Left kidney (tissue), 2 donors: Measurements from ENCODE around the gene GPR26. TPM values are rescaled to one million over a fixed set of nuclear protein-coding genes. Genes with fewer than 3 reads are reported as not detected.
"Not testable (repeated sequence)": the region's sequence is repeated elsewhere in the genome, so short reads cannot be mapped to it uniquely, and the experiment has no call there.

Source experiments
- DNase-seq: peaks from one replicate; pipeline ENCODE4 v3.0.0-alpha.2; 2013
- polyA plus RNA-seq: library from polyadenylated mRNA; unstranded; fragments of 120-200 nt; gene quantifications from one replicate; pipeline ENCODE4 v1.2.1, GENCODE V29; 2013; ENCODE audit not compliant: insufficient read length

Gene GPR26
- polyA plus RNA-seq, 1 donor = 0.07 TPM

DNA sequence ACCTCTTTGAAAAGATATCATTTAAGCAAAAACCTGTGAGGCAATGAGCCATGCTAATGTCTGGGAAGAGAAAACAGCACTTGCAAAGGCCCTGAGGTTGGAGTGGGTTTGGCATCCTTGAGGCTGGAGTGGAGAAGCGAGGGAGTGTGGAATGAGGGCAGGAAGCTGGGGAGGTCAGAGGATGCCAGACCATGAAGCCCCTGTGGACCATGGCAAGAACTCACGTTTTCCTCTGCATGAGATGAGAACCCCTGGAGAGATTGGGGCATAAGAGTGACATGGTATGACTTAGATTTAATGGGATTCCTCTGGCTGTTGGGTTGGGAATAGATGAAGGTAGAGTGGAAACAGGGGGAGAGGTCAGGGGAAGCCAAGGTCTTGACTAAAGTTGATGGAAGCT is 49.4 kb downstream of the GPR26 start:
- DNase-seq = no peak

DNA sequence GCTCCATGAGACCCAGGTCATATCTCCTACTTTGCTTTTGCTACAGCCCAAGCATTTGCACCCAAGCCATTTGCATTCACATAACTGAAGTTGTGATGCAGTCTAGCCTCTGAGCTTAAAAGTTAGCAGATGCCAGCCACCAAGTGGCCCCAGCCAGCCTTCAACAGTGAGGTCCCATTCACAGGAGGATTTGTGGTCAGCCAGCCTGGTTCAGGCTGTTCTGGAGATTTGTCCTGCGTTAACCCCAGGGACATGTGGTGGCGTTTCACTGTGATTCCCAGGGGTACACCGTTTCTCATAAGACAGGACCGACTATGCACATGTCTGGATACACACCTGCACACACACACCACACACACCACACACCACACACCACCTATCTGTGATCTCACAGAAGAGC is 51.2 kb downstream of the GPR26 start:
- DNase-seq = no peak

DNA sequence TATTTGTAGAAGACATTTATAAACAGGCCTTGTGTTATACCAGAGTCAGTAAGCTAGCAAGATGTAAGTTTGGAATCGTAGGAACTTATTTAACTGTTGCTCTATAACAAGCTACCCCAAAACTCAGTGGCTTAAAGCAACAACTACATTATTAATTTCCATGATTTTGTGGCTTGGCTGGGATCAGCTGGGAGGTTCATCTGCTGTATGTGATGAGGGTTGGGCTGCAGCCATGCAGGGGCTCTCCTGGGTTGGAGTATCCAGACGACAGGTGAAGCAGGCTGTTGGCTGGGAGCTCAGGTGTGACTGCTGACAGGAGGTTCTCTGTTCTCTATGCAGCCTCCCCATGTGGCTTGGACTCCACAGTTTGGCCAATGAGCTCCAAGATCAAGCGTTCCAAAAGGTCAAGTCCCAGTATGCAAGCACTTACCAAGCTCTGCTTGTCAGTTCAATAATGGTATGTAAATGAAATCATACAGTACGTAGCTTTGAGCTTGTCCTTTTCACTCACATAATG is 52.4 kb downstream of the GPR26 start:
- DNase-seq = no peak

DNA sequence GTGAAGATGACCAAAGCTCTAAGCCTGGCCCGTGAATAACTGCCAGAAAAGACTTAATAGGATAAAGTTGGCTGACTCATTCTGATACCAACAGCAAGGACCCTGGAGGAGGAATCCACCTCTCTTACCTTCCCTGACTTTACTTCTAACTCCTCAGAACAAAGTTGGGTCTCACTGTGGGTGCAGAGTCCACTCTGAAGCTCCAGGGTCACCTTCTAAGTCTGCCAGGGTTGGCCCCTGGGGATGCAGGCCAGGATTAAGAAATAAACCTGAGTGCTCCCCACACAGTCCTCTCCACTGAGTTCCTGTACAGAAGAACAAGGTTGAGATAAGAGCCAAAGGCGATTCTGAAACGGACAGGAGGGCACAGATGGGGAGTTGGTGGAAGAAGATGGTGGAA is 54.4 kb downstream of the GPR26 start:
- no peak for DNase-seq

DNA sequence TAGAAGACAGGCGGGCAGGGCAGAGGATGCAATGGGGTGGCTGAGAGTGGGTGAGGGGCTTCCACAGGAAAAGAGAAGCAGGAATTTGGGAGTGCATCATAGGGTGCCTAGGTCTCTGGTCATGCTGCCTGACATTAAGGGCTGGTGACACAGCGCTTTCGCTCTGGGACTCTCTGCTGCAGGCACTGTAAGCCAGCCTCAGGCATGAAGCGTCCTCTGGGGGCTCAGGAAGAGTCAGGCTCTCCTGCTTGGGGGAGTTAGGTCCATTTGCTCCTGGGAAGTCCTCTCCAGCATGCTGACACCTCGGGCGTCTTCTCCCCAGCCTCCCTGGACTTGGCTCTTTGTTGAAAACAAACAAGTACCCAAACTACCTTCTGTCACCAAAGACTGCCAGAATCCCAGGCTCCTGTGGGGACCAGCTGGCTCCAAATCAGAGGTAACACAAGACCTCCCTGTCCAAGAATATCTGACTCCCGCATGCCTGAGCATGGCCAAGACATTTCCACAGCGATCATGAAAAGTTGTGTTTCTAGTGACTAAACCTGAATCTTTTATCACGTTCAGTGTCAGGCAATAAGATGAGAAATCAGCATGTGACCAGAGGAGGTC is 55.4 kb downstream of the GPR26 start:
- no peak for DNase-seq

DNA sequence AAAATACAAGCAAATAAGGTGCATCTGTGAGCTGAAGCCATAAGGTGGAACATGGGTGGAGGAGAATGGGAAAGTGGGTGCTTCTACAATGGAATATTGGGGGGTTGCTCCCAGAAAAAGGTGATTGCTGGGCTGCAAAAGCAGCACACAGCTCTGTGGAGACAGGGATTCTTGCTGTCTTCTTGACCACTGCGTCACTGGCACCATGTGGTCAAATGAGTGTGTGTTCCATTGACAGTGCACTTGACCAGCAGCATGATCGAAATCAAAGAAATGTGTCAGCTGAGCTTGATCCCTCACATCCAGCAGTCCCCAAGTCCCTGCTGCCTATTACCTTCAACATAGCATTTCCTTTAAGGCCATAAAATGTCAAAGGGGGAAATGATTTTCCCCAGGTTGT is 56.2 kb downstream of the GPR26 start:
- DNase-seq = no peak

DNA sequence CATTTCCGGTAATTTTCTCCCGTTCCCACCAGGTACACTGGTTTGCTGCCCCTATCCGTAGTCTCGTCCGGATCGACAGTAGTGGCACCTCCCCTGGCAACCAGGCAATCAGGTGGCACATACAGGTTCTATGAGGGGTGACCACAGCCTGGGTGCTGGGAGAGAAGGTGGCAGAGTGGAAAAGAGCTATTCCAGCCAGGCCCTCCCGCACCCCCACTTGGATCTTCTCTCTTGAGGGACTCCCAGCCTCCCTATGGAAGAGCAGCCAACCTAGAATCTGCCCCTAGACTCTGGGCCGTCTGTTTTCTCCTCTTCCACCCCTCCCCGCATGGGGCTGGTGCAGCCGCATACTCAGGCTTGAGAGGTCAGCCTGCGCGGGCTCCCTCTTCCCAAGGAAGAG is 58.6 kb downstream of the GPR26 start:
- no peak for DNase-seq

DNA sequence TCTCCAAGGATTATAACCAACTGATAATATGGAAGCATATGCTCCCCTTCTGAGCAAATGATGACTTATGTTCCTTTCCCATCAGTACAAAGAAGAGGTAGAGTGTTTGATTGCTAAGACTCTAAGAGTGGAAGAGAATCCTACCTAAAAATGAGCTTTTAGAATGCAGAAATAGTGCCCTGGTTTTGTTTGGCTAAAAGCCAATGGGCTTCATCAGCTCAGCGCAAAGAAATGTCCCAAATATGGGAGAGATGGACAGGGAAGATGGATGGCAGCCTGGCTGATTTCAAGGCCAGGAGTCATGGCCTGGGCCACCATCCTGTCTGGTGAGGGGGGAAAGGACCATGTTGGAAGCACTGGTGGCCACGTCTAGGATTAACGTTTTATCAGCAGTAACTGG is 60.2 kb downstream of the GPR26 start:
- DNase-seq = no peak

DNA sequence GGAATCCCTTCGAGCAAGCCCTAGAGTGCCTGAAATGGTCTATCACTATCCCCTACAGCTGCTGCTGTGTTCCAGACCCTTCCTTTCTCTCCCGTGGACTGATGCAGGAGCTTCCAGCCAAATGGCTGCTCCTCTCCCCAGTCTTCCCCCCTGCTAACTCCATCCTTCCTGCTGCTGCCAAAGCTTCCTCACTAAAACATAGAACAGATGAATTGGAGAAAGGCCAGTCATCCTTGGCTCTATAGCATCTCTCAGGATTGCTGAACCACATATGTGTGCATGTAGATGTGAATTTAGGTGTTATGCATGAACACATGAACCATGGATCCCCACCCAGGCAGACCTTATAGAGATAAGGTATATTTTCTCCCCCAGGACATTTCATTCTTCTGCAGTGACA is 60.7 kb downstream of the GPR26 start:
- DNase-seq = no peak

DNA sequence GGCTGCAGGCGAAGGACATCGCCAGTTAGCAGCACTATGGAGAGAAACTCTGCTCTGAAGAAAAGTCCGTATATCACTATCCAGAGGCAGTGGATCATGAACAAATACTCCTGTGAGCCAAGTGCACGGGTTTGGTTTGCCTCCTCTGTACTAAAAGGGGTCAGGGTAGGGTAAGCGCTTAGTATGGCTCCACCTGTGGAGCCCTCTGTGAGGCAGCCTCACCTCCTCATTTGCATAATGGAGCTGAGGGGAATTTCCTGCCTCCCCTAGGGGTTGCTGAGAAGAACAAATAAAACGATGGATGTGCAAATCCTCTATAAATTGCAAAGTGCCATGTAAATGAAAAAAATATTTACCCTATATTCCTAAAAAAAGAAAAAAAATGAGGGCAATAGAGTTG is 63.4 kb downstream of the GPR26 start:
- no peak for DNase-seq

DNA sequence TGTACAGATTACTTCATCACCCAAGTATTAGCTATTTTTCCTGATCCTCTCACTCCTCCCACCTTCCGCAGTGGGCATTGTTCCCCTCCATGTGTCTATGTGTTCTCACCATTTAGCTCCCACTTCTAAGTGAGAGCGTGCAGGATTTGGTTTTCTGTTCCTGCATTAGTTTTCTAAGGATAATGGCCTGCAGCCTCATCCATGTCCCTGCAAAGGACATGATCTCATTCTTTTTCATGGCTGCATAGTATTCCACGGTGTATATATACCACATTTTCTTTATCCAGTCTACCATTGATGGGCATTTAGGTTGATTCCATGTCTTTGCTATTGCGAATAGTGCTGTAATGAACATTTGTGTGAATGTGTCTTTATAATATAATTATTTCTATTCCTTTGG is 70.8 kb downstream of the GPR26 start:
- not testable (repeated sequence) for DNase-seq

DNA sequence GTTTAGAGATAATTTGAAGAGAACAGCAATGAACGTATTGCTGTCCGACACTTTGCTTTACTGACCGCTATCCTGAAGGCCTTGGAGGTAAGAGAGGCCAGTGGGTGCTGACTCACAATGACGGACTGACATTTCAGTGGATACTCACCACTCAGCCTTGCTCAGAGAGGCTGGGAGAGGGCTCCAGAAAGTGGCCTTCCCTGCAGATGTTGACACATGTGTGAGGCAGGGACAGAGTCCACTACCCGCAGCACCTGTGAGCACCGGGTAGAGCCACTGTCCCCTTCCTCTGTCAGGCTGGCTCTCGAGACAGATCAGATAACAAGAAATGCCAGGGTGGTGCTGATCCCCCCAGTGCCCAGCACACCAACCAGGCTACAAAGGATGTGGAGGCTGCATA is 75.0 kb downstream of the GPR26 start:
- no peak for DNase-seq

DNA sequence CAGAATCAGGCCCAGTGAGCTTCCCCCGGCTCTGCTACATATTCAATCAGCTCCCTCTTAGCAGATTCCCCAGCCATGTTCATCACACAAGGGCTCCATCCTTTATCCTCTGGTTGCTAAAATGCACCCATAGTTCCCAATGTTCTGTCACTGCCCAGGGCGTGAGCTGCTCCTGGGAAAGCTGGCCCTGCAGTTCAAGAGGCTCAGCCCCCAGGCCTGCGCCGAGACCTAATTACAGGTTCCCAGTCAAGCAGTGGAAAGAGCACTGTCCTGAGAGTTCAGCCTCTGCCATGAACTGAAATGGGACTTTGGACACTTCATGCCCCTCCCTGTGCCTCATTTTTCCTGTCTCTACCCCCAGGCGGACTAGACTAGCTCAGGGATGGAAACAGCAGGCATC is 75.6 kb downstream of the GPR26 start:
- no peak for DNase-seq

DNA sequence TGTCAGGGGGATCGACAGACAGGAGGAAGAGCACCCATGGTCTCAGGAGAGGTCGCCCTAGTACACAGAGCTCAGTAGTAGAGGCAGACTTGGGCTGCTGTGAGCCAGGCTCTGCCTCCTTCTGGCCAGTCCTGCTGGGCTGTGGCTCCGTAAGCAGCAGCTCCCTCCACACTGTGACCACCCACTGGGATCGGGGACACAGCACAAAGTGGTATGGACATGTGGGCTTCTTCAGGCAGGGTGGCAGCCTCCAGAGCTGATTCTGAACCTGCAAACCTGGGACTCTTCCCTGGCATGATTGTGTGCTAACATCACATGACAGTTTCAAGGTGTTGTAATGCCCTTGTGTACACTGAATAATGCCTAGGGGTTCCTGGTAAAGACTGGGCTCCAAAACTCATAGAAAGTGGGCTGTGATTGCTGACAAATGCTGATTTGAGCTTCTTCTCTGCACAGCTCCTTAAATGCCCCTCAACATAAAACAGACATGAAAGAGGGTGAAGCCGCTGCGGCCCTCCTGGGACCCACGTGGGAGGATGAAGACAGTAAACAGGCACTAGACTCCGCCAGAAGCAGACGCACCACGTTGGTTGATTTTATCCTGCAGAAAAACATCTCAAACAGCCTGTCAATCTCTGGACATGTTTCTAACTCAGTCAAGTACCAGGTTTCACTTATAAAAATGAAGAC is 76.7 kb downstream of the GPR26 start:
- no peak for DNase-seq

DNA sequence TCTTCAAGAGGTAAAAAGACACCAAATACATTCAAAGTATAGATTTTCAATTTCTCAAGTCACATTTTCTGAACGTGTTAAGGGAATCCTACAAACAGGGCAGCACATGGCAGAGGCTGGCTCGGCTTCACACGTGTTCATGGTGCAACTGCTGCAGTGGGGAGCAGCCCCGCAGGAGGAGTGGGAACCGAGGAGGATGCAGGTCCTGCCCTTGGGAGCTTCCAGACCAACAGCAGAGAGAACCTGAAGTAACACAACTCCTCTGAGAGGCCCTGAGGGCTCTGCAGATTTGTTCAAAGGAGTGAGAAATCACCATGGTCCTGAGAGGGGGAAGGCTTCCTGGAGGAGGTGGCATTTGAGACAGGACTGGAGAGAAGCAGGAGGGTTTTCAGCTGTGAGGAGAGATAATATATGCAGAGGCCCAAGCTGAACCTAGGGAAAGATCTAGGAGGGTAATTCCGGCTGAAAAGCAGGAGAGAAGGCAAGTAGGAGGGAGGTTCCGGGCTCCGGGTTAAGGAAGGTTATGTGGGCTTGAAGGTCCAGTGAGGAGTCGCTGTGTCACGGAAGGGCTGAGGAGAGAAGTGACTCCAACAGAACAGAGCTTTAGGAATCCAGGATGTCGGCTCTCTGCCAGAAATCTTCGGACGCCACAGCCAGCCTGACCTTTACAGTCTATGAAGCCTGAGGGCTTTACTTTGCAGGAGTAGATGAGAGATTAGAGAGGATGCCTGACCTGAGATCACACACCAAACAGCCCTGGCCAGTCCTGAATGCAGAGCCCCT is 77.5 kb downstream of the GPR26 start:
- DNase-seq = no peak

DNA sequence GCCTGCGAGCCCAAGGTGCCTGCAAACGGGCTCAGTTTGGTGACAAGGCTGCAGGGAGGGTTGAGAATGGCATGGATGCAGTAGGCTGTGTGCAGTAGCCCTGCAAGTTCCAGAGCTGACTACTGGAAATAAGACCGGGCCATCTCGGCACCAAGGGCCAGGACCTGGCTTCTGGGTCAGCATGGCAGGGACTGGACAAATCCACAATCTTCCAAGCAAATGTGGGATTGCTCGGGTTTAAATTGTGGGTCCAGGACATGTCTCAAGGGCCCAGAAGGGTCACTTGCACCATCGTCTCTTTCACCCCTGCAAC is 78.0 kb downstream of the GPR26 start:
- DNase-seq = no peak

Other genes with a start within 250 kb of the GPR26 start
- gene CPXM2, start 225.5 kb downstream of the GPR26 start, polyA plus RNA-seq = 4.6 TPM